Measurements from ENCODE around the gene TMEM95. TPM values are rescaled to one million over a fixed set of nuclear protein-coding genes. Genes with fewer than 3 reads are reported as not detected.

TMEM95 gene
- total and polyA plus RNA-seq, 2 donors (not counting 1 experiment from before 2014, with no cell fraction given): 0.25 TPM; not detected in 1

DNA sequence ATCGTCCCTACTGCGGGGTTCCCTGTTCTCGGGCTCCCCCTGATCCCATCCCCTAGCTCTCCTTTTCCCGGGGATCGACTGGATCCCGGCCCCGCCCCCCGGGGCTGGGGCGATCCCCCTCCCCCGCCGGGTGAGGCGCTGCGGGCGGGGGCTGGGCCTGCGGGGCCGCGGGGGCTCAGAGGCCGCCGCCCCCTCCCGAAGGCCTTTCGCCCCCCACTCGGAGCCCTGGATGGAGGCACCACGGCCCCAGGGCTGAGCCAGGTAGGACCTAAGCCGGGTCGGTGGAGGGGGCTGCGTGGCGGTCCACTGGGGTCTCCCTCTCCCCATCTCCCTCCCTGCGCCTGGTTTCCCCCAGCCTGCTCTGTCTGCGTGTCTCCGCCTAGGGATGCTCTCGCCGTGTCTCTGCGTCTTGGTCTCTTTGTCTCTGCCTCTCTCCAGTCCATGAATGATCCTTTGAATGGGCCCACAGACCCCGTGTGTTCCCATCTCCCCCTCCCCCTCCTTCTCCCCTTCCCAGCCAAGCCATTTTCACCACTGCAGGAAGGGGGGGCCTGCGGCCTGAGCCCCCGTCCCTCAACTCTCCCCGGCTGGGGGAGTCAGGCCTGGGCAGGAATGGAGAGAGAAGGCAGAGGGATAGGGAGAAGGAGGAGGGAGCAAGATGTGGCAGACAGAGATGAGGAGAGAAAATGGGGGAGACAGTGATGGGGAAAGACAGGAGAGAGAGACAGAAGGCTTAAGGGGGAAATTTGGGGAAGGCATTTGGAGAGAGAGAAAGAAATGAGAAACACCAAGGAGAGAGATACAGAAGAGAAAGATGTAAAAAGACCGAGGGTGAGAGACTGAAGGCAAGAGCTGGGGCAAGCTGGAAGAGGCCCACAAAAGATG, 50.6 kb downstream of the TMEM95 start:
- Mint-ChIP-seq H3K9me3 (ENCODE audit: insufficient read depth) (no peaks in the 10 kb centered on the region), H3K4me1 (peaks cover 23% of the 10 kb centered on the region), H3K27ac (no peak overlapping the region), H3K4me3 (peak overlapping the region; percentile 83), H3K27me3 (peaks cover 30% of the 10 kb centered on the region)
- POLR2A ChIA-PET: interaction anchor here (1.2 kb wide), 1 partner anchor 185 kb away, joined by 3 read pairs; no protein-coding TSS in a partner anchor
- 35% methylated on average over 27 of the region's 38 CpGs for WGBS (ENCODE audit: insufficient coverage)
- Histone ChIP-seq H3K4me1 (ENCODE audit: control insufficient read depth in 2 of 2, insufficient read depth in 2 of 2, low read length in 2 of 2) (peaks cover 17 to 20% of the 10 kb centered on the region in 2 donors), H3K79me2 (ENCODE audit: control insufficient read depth, insufficient read depth, low read length) (peaks cover 6% of the 10 kb centered on the region), H3K27ac (ENCODE audit: low read length in 2 of 2) (no peak overlapping the region), H3K4me2 (replicated peaks; ENCODE audit: low read depth, low read length, poor library complexity, severe bottlenecking) (peak overlapping the region; percentile 94), H2AFZ (ENCODE audit: insufficient read depth, low read depth, low read length, poor library complexity, severe bottlenecking) (peak overlapping the region; percentile 87), H3K27me3 (replicated peaks in 1 of 4; ENCODE audit: control extremely low read depth in 1 of 4, control insufficient read depth in 3 of 4, insufficient read depth in 4 of 4, low read length in 3 of 4) (peaks cover 0 to 31% (median 4%) of the 10 kb centered on the region in 4 experiments), H3K9me3 (ENCODE audit: control extremely low read depth in 1 of 3, control insufficient read depth in 2 of 3, insufficient read depth in 1 of 3, low read length in 2 of 3) (peaks cover 0 to 4% (median 0%) of the 10 kb centered on the region in 3 donors), H3K4me3 (ENCODE audit: control extremely low read depth in 1 of 5, extremely low read depth in 1 of 5, insufficient read depth in 1 of 5, low read depth in 2 of 5, low read length in 4 of 5) (peak overlapping the region in 4 of 5 experiments; percentile 80 to 95 (median 86)), H3K9ac (ENCODE audit: low read length) (peak overlapping the region; percentile 76), H4K20me1 (ENCODE audit: control insufficient read depth, insufficient read depth, low read length, poor library complexity, severe bottlenecking) (no peaks in the 10 kb centered on the region), H3K36me3 (replicated peaks in 1 of 2; ENCODE audit: control extremely low read depth in 1 of 2, control insufficient read depth in 1 of 2, extremely low read depth in 1 of 2, insufficient read depth in 2 of 2, low read length in 1 of 2) (no peaks in the 10 kb centered on the region)
- intact Hi-C loops (cut with micrococcal nuclease): loop anchor here (2.0 kb wide), 2 partner anchors 99 to 191 kb away; partner anchors contain the start of gene EIF5A
- CTCF ChIA-PET: interaction anchor here (1.2 kb wide), 2 partner anchors 31 to 32 kb away, joined by 3 to 4 read pairs; no protein-coding TSS in a partner anchor
- TF ChIP-seq, protein P1, sequence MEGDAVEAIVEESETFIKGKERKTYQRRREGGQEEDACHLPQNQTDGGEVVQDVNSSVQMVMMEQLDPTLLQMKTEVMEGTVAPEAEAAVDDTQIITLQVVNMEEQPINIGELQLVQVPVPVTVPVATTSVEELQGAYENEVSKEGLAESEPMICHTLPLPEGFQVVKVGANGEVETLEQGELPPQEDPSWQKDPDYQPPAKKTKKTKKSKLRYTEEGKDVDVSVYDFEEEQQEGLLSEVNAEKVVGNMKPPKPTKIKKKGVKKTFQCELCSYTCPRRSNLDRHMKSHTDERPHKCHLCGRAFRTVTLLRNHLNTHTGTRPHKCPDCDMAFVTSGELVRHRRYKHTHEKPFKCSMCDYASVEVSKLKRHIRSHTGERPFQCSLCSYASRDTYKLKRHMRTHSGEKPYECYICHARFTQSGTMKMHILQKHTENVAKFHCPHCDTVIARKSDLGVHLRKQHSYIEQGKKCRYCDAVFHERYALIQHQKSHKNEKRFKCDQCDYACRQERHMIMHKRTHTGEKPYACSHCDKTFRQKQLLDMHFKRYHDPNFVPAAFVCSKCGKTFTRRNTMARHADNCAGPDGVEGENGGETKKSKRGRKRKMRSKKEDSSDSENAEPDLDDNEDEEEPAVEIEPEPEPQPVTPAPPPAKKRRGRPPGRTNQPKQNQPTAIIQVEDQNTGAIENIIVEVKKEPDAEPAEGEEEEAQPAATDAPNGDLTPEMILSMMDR (IDR thresholded peaks at IDR 0.05): no peak
- no peak for TF ChIP-seq EZH2 (IDR thresholded peaks at IDR 0.05; ENCODE audit: borderline replicate concordance, insufficient read depth, low read depth, low read length, poor library complexity, severe bottlenecking)
- no peak for DNase-seq
- no peak for ATAC-seq (ENCODE audit: low read depth)

All from B cell (primary cell).